ENCODE results near the gene PIP5K1B.

DNA sequence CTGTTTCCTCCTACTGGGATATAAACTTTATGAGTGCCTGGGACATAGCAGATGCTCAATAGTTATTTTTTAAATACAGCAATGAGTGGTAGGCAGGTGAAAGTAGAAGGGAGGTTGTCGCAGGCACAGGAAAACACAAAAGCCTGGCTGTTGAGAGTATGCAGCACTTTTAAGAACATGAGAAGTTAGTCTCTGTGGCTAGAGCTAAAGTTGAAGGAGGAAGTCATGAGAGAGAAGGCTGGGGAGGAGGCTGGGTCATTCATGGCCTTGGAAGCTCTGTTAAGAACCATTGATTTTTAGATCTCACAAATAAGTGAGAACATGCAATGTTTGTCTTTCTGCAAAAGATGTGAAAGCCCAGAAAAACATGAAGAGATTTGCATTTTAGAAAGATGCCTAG lies 182.2 kb downstream of the PIP5K1B start:
- TF ChIP-seq, protein P1, sequence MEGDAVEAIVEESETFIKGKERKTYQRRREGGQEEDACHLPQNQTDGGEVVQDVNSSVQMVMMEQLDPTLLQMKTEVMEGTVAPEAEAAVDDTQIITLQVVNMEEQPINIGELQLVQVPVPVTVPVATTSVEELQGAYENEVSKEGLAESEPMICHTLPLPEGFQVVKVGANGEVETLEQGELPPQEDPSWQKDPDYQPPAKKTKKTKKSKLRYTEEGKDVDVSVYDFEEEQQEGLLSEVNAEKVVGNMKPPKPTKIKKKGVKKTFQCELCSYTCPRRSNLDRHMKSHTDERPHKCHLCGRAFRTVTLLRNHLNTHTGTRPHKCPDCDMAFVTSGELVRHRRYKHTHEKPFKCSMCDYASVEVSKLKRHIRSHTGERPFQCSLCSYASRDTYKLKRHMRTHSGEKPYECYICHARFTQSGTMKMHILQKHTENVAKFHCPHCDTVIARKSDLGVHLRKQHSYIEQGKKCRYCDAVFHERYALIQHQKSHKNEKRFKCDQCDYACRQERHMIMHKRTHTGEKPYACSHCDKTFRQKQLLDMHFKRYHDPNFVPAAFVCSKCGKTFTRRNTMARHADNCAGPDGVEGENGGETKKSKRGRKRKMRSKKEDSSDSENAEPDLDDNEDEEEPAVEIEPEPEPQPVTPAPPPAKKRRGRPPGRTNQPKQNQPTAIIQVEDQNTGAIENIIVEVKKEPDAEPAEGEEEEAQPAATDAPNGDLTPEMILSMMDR (IDR thresholded peaks at IDR 0.05; ENCODE audit: poor library complexity), result no peak
- no peak for TF ChIP-seq EZH2 (IDR thresholded peaks at IDR 0.05; ENCODE audit: borderline replicate concordance)

Measured in hepatocyte (in vitro differentiated cells).